ENCODE results near the gene RHOF. TPM values are rescaled to one million over a fixed set of nuclear protein-coding genes. Genes with fewer than 3 reads are reported as not detected.

RHOF gene
- total and polyA plus RNA-seq, 2 of the 13 experiments (the other 11 are each of a cell fraction or from before 2014, with no cell fraction given): 14.6 to 32.2 TPM

DNA sequence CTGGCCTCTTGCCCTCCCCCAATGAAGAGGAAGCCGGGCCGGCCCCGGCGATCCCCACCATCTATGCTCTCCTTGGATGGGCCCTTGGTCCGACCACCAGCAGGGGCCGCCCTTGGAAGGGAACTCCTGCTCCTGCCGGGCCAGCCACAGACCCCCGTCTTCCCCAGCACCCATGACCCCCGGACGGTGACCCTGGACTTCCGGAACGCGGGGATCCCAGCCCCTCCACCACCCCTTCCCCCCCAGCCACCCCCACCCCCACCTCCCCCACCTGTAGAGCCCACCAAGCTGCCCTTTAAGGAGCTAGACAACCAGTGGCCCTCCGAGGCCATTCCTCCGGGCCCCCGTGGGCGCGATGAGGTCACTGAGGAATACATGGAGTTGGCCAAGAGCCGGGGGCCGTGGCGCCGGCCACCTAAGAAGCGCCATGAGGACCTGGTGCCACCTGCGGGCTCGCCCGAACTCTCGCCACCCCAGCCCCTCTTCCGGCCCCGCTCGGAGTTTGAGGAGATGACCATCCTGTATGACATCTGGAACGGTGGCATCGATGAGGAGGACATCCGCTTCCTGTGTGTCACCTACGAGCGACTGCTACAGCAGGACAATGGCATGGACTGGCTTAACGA is 29.7 kb upstream of the RHOF start (continued):
- TF ChIP-seq, protein P1, sequence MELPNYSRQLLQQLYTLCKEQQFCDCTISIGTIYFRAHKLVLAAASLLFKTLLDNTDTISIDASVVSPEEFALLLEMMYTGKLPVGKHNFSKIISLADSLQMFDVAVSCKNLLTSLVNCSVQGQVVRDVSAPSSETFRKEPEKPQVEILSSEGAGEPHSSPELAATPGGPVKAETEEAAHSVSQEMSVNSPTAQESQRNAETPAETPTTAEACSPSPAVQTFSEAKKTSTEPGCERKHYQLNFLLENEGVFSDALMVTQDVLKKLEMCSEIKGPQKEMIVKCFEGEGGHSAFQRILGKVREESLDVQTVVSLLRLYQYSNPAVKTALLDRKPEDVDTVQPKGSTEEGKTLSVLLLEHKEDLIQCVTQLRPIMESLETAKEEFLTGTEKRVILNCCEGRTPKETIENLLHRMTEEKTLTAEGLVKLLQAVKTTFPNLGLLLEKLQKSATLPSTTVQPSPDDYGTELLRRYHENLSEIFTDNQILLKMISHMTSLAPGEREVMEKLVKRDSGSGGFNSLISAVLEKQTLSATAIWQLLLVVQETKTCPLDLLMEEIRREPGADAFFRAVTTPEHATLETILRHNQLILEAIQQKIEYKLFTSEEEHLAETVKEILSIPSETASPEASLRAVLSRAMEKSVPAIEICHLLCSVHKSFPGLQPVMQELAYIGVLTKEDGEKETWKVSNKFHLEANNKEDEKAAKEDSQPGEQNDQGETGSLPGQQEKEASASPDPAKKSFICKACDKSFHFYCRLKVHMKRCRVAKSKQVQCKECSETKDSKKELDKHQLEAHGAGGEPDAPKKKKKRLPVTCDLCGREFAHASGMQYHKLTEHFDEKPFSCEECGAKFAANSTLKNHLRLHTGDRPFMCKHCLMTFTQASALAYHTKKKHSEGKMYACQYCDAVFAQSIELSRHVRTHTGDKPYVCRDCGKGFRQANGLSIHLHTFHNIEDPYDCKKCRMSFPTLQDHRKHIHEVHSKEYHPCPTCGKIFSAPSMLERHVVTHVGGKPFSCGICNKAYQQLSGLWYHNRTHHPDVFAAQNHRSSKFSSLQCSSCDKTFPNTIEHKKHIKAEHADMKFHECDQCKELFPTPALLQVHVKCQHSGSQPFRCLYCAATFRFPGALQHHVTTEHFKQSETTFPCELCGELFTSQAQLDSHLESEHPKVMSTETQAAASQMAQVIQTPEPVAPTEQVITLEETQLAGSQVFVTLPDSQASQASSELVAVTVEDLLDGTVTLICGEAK (IDR thresholded peaks at IDR 0.05): no peak
- TF ChIP-seq, protein P1 (CRISPR knock-in tag; IDR thresholded peaks at IDR 0.05): no peak
- TF ChIP-seq PBX3 (CRISPR knock-in tag; IDR thresholded peaks at IDR 0.05; ENCODE audit: borderline replicate concordance) (no peak), STAG1 (CRISPR knock-in tag; IDR thresholded peaks at IDR 0.05) (peak; percentile 61), HHEX (CRISPR knock-in tag; IDR thresholded peaks at IDR 0.05) (no peak)

Measured in HepG2 (cell line).